Activated naive CD8-positive, alpha-beta T cell treated with anti-CD3 and anti-CD28 coated beads, Interleukin-2, amount 50 U/mL, for 24 hours (primary cell): ENCODE data around the gene SLC38A9.

Experiments
- ATAC-seq: fragments of 150-1000 bp; cut with Tn5 transposase; one replicate; pipeline ENCODE4 v1.10.0; 2021
- DNase-seq: peaks from one replicate; pipeline ENCODE4 v3.0.0; 2021
- H3K27ac Mint-ChIP-seq: one replicate; pipeline ENCODE4 v1.8.0; 2021; ENCODE audit warnings: mild to moderate bottlenecking, mixed read lengths
- H3K27me3 Mint-ChIP-seq: one replicate; pipeline ENCODE4 v1.8.0; 2021; ENCODE audit warnings: mixed read lengths
- H3K36me3 Mint-ChIP-seq: one replicate; pipeline ENCODE4 v1.8.0; 2021; ENCODE audit warnings: low read depth, mixed read lengths
- H3K4me1 Mint-ChIP-seq: one replicate; pipeline ENCODE4 v1.8.0; 2021; ENCODE audit warnings: mixed read lengths
- H3K4me3 Mint-ChIP-seq: one replicate; pipeline ENCODE4 v1.8.0; 2021; ENCODE audit warnings: mild to moderate bottlenecking, moderate library complexity, mixed read lengths
- H3K9me3 Mint-ChIP-seq: one replicate; pipeline ENCODE4 v1.8.0; 2021; ENCODE audit warnings: mixed read lengths

SLC38A9 gene

GRCh38 chr5:55649963-55650362, 62.2 kb downstream of the SLC38A9 start:
- DNase-seq (no peak), ATAC-seq (no peak)
- H3K36me3 Mint-ChIP-seq: peaks cover 23% of the 10 kb centered on the region
- peaks cover 16% of the 10 kb centered on the region for H3K4me1 Mint-ChIP-seq
- H3K27ac Mint-ChIP-seq: peak overlapping the region; percentile 11
- no peaks in the 10 kb centered on the region for H3K9me3 Mint-ChIP-seq
- no peak overlapping the region for H3K4me3 Mint-ChIP-seq
- no peaks in the 10 kb centered on the region for H3K27me3 Mint-ChIP-seq

GRCh38 chr5:55645304-55645703, 66.8 kb downstream of the SLC38A9 start:
- Mint-ChIP-seq H3K9me3 (no peaks in the 10 kb centered on the region), H3K4me1 (peaks cover 7% of the 10 kb centered on the region), H3K27me3 (no peaks in the 10 kb centered on the region), H3K36me3 (peaks cover 21% of the 10 kb centered on the region), H3K27ac (no peak overlapping the region), H3K4me3 (no peak overlapping the region)
- DNase-seq (no peak), ATAC-seq (no peak)

GRCh38 chr5:55638455-55638854, 73.7 kb downstream of the SLC38A9 start:
- no peak for DNase-seq
- no peaks in the 10 kb centered on the region for H3K27me3 Mint-ChIP-seq
- H3K27ac Mint-ChIP-seq: no peak overlapping the region
- H3K4me3 Mint-ChIP-seq: no peak overlapping the region
- no peak for ATAC-seq
- peaks cover 11% of the 10 kb centered on the region for H3K4me1 Mint-ChIP-seq
- H3K36me3 Mint-ChIP-seq: peaks cover 16% of the 10 kb centered on the region
- no peaks in the 10 kb centered on the region for H3K9me3 Mint-ChIP-seq

GRCh38 chr5:55638051-55638450, 74.1 kb downstream of the SLC38A9 start:
- ATAC-seq: no peak
- no peak for DNase-seq
- no peak overlapping the region for H3K4me3 Mint-ChIP-seq
- peaks cover 11% of the 10 kb centered on the region for H3K4me1 Mint-ChIP-seq
- H3K36me3 Mint-ChIP-seq: peaks cover 16% of the 10 kb centered on the region
- no peak overlapping the region for H3K27ac Mint-ChIP-seq
- no peaks in the 10 kb centered on the region for H3K27me3 Mint-ChIP-seq
- no peaks in the 10 kb centered on the region for H3K9me3 Mint-ChIP-seq

- H3K36me3 Mint-ChIP-seq: peaks cover 17% of the 10 kb centered on the region
- H3K9me3 Mint-ChIP-seq: no peaks in the 10 kb centered on the region
- H3K4me3 Mint-ChIP-seq: no peak overlapping the region
- DNase-seq (no peak), ATAC-seq (no peak)
- peaks cover 11% of the 10 kb centered on the region for H3K4me1 Mint-ChIP-seq
- H3K27me3 Mint-ChIP-seq: no peaks in the 10 kb centered on the region
- no peak overlapping the region for H3K27ac Mint-ChIP-seq
These were observed 75.4 kb downstream of the SLC38A9 start for GRCh38 chr5:55636683-55637082.

GRCh38 chr5:55636177-55636576, 75.9 kb downstream of the SLC38A9 start:
- ATAC-seq: no peak
- DNase-seq: no peak
- no peaks in the 10 kb centered on the region for H3K27me3 Mint-ChIP-seq
- H3K4me1 Mint-ChIP-seq: peaks cover 11% of the 10 kb centered on the region
- H3K9me3 Mint-ChIP-seq: no peaks in the 10 kb centered on the region
- no peak overlapping the region for H3K4me3 Mint-ChIP-seq
- H3K27ac Mint-ChIP-seq: no peak overlapping the region
- H3K36me3 Mint-ChIP-seq: peaks cover 13% of the 10 kb centered on the region

GRCh38 chr5:55634866-55635265, 77.3 kb downstream of the SLC38A9 start:
- ATAC-seq: no peak
- H3K27me3 Mint-ChIP-seq: no peaks in the 10 kb centered on the region

GRCh38 chr5:55634209-55634805, 77.8 kb downstream of the SLC38A9 start:
- no peak for DNase-seq
- H3K27me3 Mint-ChIP-seq: no peaks in the 10 kb centered on the region
- no peak for ATAC-seq
- peaks cover 11% of the 10 kb centered on the region for H3K4me1 Mint-ChIP-seq
- no peak overlapping the region for H3K27ac Mint-ChIP-seq
- no peaks in the 10 kb centered on the region for H3K9me3 Mint-ChIP-seq
- H3K4me3 Mint-ChIP-seq: no peak overlapping the region
- H3K36me3 Mint-ChIP-seq: peaks cover 15% of the 10 kb centered on the region

More at GRCh38 chr5:55634866-55635265, 77.3 kb downstream of the SLC38A9 start:
- Mint-ChIP-seq H3K4me1 (peaks cover 11% of the 10 kb centered on the region), H3K4me3 (no peak overlapping the region), H3K36me3 (peaks cover 13% of the 10 kb centered on the region), H3K9me3 (no peaks in the 10 kb centered on the region), H3K27ac (no peak overlapping the region)
- no peak for DNase-seq

GRCh38 chr5:55633574-55634208, 78.4 kb downstream of the SLC38A9 start:
- H3K36me3 Mint-ChIP-seq: peaks cover 15% of the 10 kb centered on the region
- H3K9me3 Mint-ChIP-seq: no peaks in the 10 kb centered on the region
- no peak for DNase-seq
- no peak overlapping the region for H3K27ac Mint-ChIP-seq
- no peak overlapping the region for H3K4me3 Mint-ChIP-seq
- peaks cover 11% of the 10 kb centered on the region for H3K4me1 Mint-ChIP-seq
- no peak for ATAC-seq
- no peaks in the 10 kb centered on the region for H3K27me3 Mint-ChIP-seq

GRCh38 chr5:55629815-55630214, 82.3 kb downstream of the SLC38A9 start:
- DNase-seq (no peak), ATAC-seq (no peak)
- H3K9me3 Mint-ChIP-seq: no peaks in the 10 kb centered on the region
- no peaks in the 10 kb centered on the region for H3K27me3 Mint-ChIP-seq
- peaks cover 9% of the 10 kb centered on the region for H3K36me3 Mint-ChIP-seq
- H3K4me3 Mint-ChIP-seq: no peak overlapping the region
- H3K4me1 Mint-ChIP-seq: peaks cover 9% of the 10 kb centered on the region
- no peak overlapping the region for H3K27ac Mint-ChIP-seq

GRCh38 chr5:55626790-55627189, 85.3 kb downstream of the SLC38A9 start:
- H3K9me3 Mint-ChIP-seq: no peaks in the 10 kb centered on the region
- peaks cover 4% of the 10 kb centered on the region for H3K36me3 Mint-ChIP-seq
- H3K4me3 Mint-ChIP-seq: no peak overlapping the region
- H3K4me1 Mint-ChIP-seq: no peaks in the 10 kb centered on the region
- H3K27me3 Mint-ChIP-seq: no peaks in the 10 kb centered on the region
- no peak for DNase-seq
- no peak overlapping the region for H3K27ac Mint-ChIP-seq
- ATAC-seq: no peak

GRCh38 chr5:55625913-55626312, 86.2 kb downstream of the SLC38A9 start:
- no peaks in the 10 kb centered on the region for H3K27me3 Mint-ChIP-seq
- no peak overlapping the region for H3K4me3 Mint-ChIP-seq
- ATAC-seq (no peak), DNase-seq (no peak)
- H3K4me1 Mint-ChIP-seq: no peaks in the 10 kb centered on the region
- H3K27ac Mint-ChIP-seq: no peak overlapping the region
- H3K36me3 Mint-ChIP-seq: peaks cover 4% of the 10 kb centered on the region
- no peaks in the 10 kb centered on the region for H3K9me3 Mint-ChIP-seq

GRCh38 chr5:55625589-55625909, 86.6 kb downstream of the SLC38A9 start:
- Mint-ChIP-seq H3K27ac (no peak overlapping the region), H3K36me3 (peaks cover 4% of the 10 kb centered on the region), H3K4me3 (no peak overlapping the region), H3K9me3 (no peaks in the 10 kb centered on the region), H3K4me1 (no peaks in the 10 kb centered on the region), H3K27me3 (no peaks in the 10 kb centered on the region)
- DNase-seq (no peak), ATAC-seq (no peak)

- no peak for ATAC-seq
- Mint-ChIP-seq H3K36me3 (peaks cover 4% of the 10 kb centered on the region), H3K4me1 (no peaks in the 10 kb centered on the region), H3K27me3 (no peaks in the 10 kb centered on the region), H3K4me3 (no peak overlapping the region), H3K27ac (no peak overlapping the region), H3K9me3 (no peaks in the 10 kb centered on the region)
- no peak for DNase-seq
These were observed 87.1 kb downstream of the SLC38A9 start for GRCh38 chr5:55624841-55625588.

GRCh38 chr5:55623789-55624188, 88.3 kb downstream of the SLC38A9 start:
- H3K27ac Mint-ChIP-seq: no peak overlapping the region
- no peaks in the 10 kb centered on the region for H3K4me1 Mint-ChIP-seq
- H3K36me3 Mint-ChIP-seq: no peaks in the 10 kb centered on the region
- DNase-seq: no peak
- H3K27me3 Mint-ChIP-seq: no peaks in the 10 kb centered on the region
- ATAC-seq: no peak
- no peaks in the 10 kb centered on the region for H3K9me3 Mint-ChIP-seq
- no peak overlapping the region for H3K4me3 Mint-ChIP-seq
